DOHH2 (cell line): ENCODE data around the gene C1orf35.

Source experiments
- H3F3A ChIP-seq: fragments of 200-600 bp; sonication (generic), shearing (Covaris generic); 2 replicates; pipeline ENCODE4 v1.6.0; 2016; ENCODE audit warnings: antibody characterized with exemption, mild to moderate bottlenecking; ENCODE audit not compliant: control insufficient read depth, insufficient read depth
- H3K27ac ChIP-seq: fragments of 200-600 bp; sonication (generic); 2 replicates; pipeline ENCODE4 v1.5.1; 2014; ENCODE audit warnings: low read depth, mild to moderate bottlenecking, low read length, moderate library complexity
- H3K27me3 ChIP-seq: fragments of 200-600 bp; sonication (generic); 2 replicates; pipeline ENCODE4 v1.6.1; 2014; ENCODE audit warnings: mild to moderate bottlenecking, low read length, mixed read lengths; ENCODE audit not compliant: control insufficient read depth
- H3K36me3 ChIP-seq: fragments of 200-600 bp; sonication (generic); 2 replicates; pipeline ENCODE4 v1.6.1; 2014; ENCODE audit warnings: mild to moderate bottlenecking, low read length, moderate library complexity, mixed read lengths; ENCODE audit not compliant: control insufficient read depth
- H3K4me1 ChIP-seq: fragments of 200-600 bp; sonication (generic); 2 replicates; pipeline ENCODE4 v1.6.1; 2014; ENCODE audit warnings: mild to moderate bottlenecking, low read length, mixed read lengths; ENCODE audit not compliant: control insufficient read depth
- H3K4me2 ChIP-seq: fragments of 200-600 bp; sonication (generic); 2 replicates; pipeline ENCODE4 v1.6.0; 2014; ENCODE audit warnings: mild to moderate bottlenecking, low read length, moderate library complexity
- H3K4me3 ChIP-seq: fragments of 200-600 bp; sonication (generic); 2 replicates; pipeline ENCODE4 v1.5.1; 2014; ENCODE audit warnings: mild to moderate bottlenecking, low read length, mixed read lengths
- H3K79me2 ChIP-seq: fragments of 200-600 bp; sonication (generic); 2 replicates; pipeline ENCODE4 v1.6.1; 2014; ENCODE audit warnings: mild to moderate bottlenecking, low read length, mixed read lengths; ENCODE audit not compliant: control insufficient read depth
- H3K9me2 ChIP-seq: fragments of 200-600 bp; sonication (generic); replicated peaks from 2 replicates; pipeline ENCODE4 v1.6.1; 2014; ENCODE audit warnings: mild to moderate bottlenecking, low read length, mixed read lengths; ENCODE audit not compliant: control insufficient read depth
- H3K9me3 ChIP-seq: fragments of 200-600 bp; sonication (generic); 2 replicates; pipeline ENCODE4 v1.6.1; 2014; ENCODE audit warnings: antibody characterized with exemption, low read length, mixed read lengths; ENCODE audit not compliant: control insufficient read depth, insufficient read depth
- H4K20me1 ChIP-seq: fragments of 200-600 bp; sonication (generic); 2 replicates; pipeline ENCODE4 v1.6.0; 2014; ENCODE audit warnings: low read depth, mild to moderate bottlenecking, antibody characterized with exemption, low read length, moderate library complexity; ENCODE audit not compliant: control insufficient read depth, insufficient read depth
- CTCF ChIP-seq: fragments of 200-600 bp; sonication (generic); IDR thresholded peaks from one replicate; pipeline ENCODE4 v1.5.1; 2014; ENCODE audit warnings: antibody characterized with exemption, mild to moderate bottlenecking, low read depth, low read length; ENCODE audit not compliant: poor library complexity, severe bottlenecking
- EZH2phosphoT487 ChIP-seq: fragments of 200-600 bp; sonication (generic); IDR thresholded peaks from 2 replicates; pipeline ENCODE4 v1.6.1; 2017; ENCODE audit warnings: borderline replicate concordance, mild to moderate bottlenecking, antibody characterized with exemption, low read length, moderate library complexity, mixed read lengths

Gene C1orf35

GRCh38 chr1:228061411-228062084 is 41.6 kb downstream of the C1orf35 start:
- Histone ChIP-seq H3K27ac (no peak overlapping the region), H3K79me2 (no peaks in the 10 kb centered on the region), H3K9me3 (no peaks in the 10 kb centered on the region), H3K36me3 (no peaks in the 10 kb centered on the region), H3K9me2 (no peaks in the 10 kb centered on the region), H4K20me1 (no peaks in the 10 kb centered on the region), H3K4me3 (no peak overlapping the region), H3F3A (no peaks in the 10 kb centered on the region), H3K27me3 (0 out of 2 replicates have a peak, but pooled peaks cover 3% of the 10 kb centered on the region), H3K4me1 (0 out of 2 replicates have a peak, but pooled peaks cover 3% of the 10 kb centered on the region), H3K4me2 (no peak overlapping the region)
- TF ChIP-seq CTCF (no peak), EZH2phosphoT487 (no peak)

GRCh38 chr1:228060458-228061190 is 42.5 kb downstream of the C1orf35 start:
- no peaks in the 10 kb centered on the region for H4K20me1 ChIP-seq
- TF ChIP-seq CTCF = no peak
- no peak for TF ChIP-seq EZH2phosphoT487
- H3K9me3 ChIP-seq = no peaks in the 10 kb centered on the region
- H3K4me1 ChIP-seq = 0 out of 2 replicates have a peak, but pooled peaks cover 3% of the 10 kb centered on the region
- H3K4me2 ChIP-seq = no peak overlapping the region
- no peak overlapping the region for H3K4me3 ChIP-seq
- H3K79me2 ChIP-seq = no peaks in the 10 kb centered on the region
- H3K27ac ChIP-seq = no peak overlapping the region
- peaks cover 10% of the 10 kb centered on the region; the same call in 1 of the 2 replicates for H3K27me3 ChIP-seq
- H3K9me2 ChIP-seq = no peaks in the 10 kb centered on the region
- no peaks in the 10 kb centered on the region for H3K36me3 ChIP-seq
- H3F3A ChIP-seq = no peaks in the 10 kb centered on the region

GRCh38 chr1:228059634-228060457 is 43.3 kb downstream of the C1orf35 start:
- Histone ChIP-seq H4K20me1 (no peaks in the 10 kb centered on the region), H3F3A (no peaks in the 10 kb centered on the region), H3K27me3 (peaks cover 11% of the 10 kb centered on the region; the same call in 1 of the 2 replicates), H3K9me2 (no peaks in the 10 kb centered on the region), H3K4me1 (0 out of 2 replicates have a peak, but pooled peaks cover 3% of the 10 kb centered on the region), H3K9me3 (no peaks in the 10 kb centered on the region), H3K36me3 (no peaks in the 10 kb centered on the region), H3K79me2 (no peaks in the 10 kb centered on the region), H3K4me3 (peak overlapping the region; percentile 15; the same call in 1 of the 2 replicates), H3K27ac (no peak overlapping the region), H3K4me2 (no peak overlapping the region)
- TF ChIP-seq EZH2phosphoT487 = no peak
- TF ChIP-seq CTCF = no peak
